ENCODE data around the gene ABHD14A. TPM values are rescaled to one million over a fixed set of nuclear protein-coding genes. Genes with fewer than 3 reads are reported as not detected.

ABHD14A gene
- polyA plus RNA-seq, 2 of the 4 experiments (the other 2 are of a cell fraction) = 6.3 to 9.5 TPM

- CTCF ChIA-PET = no interaction called here
- no peak overlapping the region for H3K4me2 ChIP-seq
- FAIRE-seq = no peak
- peak; percentile 47 to 58; a peak in 3 of 6 replicates for ATAC-seq
- DNase-seq (ENCODE audit: low read depth in 1 of 2, low spot score in 1 of 2) = no peak
- TF ChIP-seq ATOH8 (CRISPR knock-in tag; IDR thresholded peaks at IDR 0.05; ENCODE audit: low read depth) (no peak), EHMT2 (IDR thresholded peaks at IDR 0.05; ENCODE audit: low read depth) (0 out of 2 replicates have a peak, but pooled peaks have one; percentile 27)
- TF ChIP-seq, protein P1, sequence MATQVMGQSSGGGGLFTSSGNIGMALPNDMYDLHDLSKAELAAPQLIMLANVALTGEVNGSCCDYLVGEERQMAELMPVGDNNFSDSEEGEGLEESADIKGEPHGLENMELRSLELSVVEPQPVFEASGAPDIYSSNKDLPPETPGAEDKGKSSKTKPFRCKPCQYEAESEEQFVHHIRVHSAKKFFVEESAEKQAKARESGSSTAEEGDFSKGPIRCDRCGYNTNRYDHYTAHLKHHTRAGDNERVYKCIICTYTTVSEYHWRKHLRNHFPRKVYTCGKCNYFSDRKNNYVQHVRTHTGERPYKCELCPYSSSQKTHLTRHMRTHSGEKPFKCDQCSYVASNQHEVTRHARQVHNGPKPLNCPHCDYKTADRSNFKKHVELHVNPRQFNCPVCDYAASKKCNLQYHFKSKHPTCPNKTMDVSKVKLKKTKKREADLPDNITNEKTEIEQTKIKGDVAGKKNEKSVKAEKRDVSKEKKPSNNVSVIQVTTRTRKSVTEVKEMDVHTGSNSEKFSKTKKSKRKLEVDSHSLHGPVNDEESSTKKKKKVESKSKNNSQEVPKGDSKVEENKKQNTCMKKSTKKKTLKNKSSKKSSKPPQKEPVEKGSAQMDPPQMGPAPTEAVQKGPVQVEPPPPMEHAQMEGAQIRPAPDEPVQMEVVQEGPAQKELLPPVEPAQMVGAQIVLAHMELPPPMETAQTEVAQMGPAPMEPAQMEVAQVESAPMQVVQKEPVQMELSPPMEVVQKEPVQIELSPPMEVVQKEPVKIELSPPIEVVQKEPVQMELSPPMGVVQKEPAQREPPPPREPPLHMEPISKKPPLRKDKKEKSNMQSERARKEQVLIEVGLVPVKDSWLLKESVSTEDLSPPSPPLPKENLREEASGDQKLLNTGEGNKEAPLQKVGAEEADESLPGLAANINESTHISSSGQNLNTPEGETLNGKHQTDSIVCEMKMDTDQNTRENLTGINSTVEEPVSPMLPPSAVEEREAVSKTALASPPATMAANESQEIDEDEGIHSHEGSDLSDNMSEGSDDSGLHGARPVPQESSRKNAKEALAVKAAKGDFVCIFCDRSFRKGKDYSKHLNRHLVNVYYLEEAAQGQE (IDR thresholded peaks at IDR 0.05) = peak; percentile 84
- POLR2A ChIA-PET = no interaction called here
- no peaks in the 10 kb centered on the region for H3K4me1 ChIP-seq
- H3K9me3 ChIP-seq = no peaks in the 10 kb centered on the region
- H3K4me3 ChIP-seq = no peak overlapping the region
- 76% methylated on average over 5 of the region's 5 CpGs for WGBS (ENCODE audit: missing lambda C conversion rate)
- H3K27ac ChIP-seq = no peak overlapping the region
These were observed 45.4 kb upstream of the ABHD14A start for GRCh38 chr3:51929420-51930003.

- 86% methylated on average over 1 of the region's 1 CpG for WGBS (ENCODE audit: missing lambda C conversion rate)
- DNase-seq (ENCODE audit: low read depth in 1 of 2, low spot score in 1 of 2) = no peak
- Histone ChIP-seq H3K4me2 (no peak overlapping the region), H3K27ac (no peak overlapping the region), H3K9me3 (no peaks in the 10 kb centered on the region), H3K4me1 (no peaks in the 10 kb centered on the region), H3K4me3 (no peak overlapping the region)
- FAIRE-seq = no peak
- TF ChIP-seq KDM5A (IDR thresholded peaks at IDR 0.05) (no peak), NPAS2 (CRISPR knock-in tag; IDR thresholded peaks at IDR 0.05; ENCODE audit: borderline replicate concordance) (no peak), SREBF2 (IDR thresholded peaks at IDR 0.05) (no peak), MAZ (IDR thresholded peaks at IDR 0.05; ENCODE audit: borderline replicate concordance, low read depth, low read length) (no peak), CHD4 (IDR thresholded peaks at IDR 0.05; ENCODE audit: borderline replicate concordance) (no peak), HOXB5 (CRISPR knock-in tag; IDR thresholded peaks at IDR 0.05) (no peak), TP53 (CRISPR knock-in tag; IDR thresholded peaks at IDR 0.05) (no peak), EHF (CRISPR knock-in tag; IDR thresholded peaks at IDR 0.05) (no peak), KDM1A (IDR thresholded peaks at IDR 0.05; ENCODE audit: low read depth) (no peak), NR3C1 (IDR thresholded peaks at IDR 0.05) (no peak), NFE2L2 (conservative IDR thresholded peaks at IDR 0.05; ENCODE audit: low read length) (no peak), FOSL2 (IDR thresholded peaks at IDR 0.05) (no peak), FOSL2 (CRISPR knock-in tag; IDR thresholded peaks at IDR 0.05) (no peak), GATA3 (IDR thresholded peaks at IDR 0.05; ENCODE audit: borderline replicate concordance) (no peak), USF2 (IDR thresholded peaks at IDR 0.05) (no peak), BCL3 (IDR thresholded peaks at IDR 0.05) (no peak), EP300 (IDR thresholded peaks at IDR 0.05) (no peak), RAD21 (conservative IDR thresholded peaks at IDR 0.05 in 1 of 2, IDR thresholded peaks at IDR 0.05 in 1 of 2) (no peak), ZC3H11A (IDR thresholded peaks at IDR 0.05) (no peak)
- TF ChIP-seq, protein P2, sequence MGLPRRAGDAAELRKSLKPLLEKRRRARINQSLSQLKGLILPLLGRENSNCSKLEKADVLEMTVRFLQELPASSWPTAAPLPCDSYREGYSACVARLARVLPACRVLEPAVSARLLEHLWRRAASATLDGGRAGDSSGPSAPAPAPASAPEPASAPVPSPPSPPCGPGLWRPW (IDR thresholded peaks at IDR 0.05) = no peak
- TF ChIP-seq, protein P3, sequence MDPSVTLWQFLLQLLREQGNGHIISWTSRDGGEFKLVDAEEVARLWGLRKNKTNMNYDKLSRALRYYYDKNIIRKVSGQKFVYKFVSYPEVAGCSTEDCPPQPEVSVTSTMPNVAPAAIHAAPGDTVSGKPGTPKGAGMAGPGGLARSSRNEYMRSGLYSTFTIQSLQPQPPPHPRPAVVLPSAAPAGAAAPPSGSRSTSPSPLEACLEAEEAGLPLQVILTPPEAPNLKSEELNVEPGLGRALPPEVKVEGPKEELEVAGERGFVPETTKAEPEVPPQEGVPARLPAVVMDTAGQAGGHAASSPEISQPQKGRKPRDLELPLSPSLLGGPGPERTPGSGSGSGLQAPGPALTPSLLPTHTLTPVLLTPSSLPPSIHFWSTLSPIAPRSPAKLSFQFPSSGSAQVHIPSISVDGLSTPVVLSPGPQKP (IDR thresholded peaks at IDR 0.05; ENCODE audit: low read depth, low read length) = no peak
- ChIA-PET CTCF (interaction anchor here (0.6 to 3.6 kb wide), 2 partner anchors 12 to 44 kb away, joined by 4 to 22 read pairs; partner anchors contain the start of genes ABHD14A, PARP3 and RRP9), POLR2A (no interaction called here)
- ATAC-seq = no peak
These were observed 44.4 kb upstream of the ABHD14A start for GRCh38 chr3:51930439-51930838.
